ENCODE results near the gene PPP2R5C.

DNA sequence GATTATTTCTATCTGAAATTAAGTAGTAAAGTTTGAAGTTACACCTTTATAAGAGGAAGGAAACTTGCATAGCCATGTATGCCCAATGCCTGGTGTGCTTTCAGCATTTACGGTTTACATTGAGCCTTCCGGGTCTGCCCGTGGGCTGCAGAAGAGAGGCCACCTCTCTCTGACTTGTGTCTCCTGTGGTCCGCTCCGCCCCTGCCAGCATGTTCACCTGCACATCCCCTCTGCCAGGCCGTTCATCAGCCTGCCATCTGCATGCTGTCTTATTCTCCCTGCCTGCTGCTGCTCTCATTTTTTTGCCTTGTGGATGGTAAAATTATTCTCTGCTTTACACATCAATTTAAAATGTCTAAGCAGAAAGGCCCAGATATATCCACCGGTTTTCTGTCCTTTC lies 161.4 kb downstream of the PPP2R5C start:
- TF ChIP-seq, protein P1, sequence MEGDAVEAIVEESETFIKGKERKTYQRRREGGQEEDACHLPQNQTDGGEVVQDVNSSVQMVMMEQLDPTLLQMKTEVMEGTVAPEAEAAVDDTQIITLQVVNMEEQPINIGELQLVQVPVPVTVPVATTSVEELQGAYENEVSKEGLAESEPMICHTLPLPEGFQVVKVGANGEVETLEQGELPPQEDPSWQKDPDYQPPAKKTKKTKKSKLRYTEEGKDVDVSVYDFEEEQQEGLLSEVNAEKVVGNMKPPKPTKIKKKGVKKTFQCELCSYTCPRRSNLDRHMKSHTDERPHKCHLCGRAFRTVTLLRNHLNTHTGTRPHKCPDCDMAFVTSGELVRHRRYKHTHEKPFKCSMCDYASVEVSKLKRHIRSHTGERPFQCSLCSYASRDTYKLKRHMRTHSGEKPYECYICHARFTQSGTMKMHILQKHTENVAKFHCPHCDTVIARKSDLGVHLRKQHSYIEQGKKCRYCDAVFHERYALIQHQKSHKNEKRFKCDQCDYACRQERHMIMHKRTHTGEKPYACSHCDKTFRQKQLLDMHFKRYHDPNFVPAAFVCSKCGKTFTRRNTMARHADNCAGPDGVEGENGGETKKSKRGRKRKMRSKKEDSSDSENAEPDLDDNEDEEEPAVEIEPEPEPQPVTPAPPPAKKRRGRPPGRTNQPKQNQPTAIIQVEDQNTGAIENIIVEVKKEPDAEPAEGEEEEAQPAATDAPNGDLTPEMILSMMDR (IDR thresholded peaks at IDR 0.05), result no peak
- TF ChIP-seq, protein P2, sequence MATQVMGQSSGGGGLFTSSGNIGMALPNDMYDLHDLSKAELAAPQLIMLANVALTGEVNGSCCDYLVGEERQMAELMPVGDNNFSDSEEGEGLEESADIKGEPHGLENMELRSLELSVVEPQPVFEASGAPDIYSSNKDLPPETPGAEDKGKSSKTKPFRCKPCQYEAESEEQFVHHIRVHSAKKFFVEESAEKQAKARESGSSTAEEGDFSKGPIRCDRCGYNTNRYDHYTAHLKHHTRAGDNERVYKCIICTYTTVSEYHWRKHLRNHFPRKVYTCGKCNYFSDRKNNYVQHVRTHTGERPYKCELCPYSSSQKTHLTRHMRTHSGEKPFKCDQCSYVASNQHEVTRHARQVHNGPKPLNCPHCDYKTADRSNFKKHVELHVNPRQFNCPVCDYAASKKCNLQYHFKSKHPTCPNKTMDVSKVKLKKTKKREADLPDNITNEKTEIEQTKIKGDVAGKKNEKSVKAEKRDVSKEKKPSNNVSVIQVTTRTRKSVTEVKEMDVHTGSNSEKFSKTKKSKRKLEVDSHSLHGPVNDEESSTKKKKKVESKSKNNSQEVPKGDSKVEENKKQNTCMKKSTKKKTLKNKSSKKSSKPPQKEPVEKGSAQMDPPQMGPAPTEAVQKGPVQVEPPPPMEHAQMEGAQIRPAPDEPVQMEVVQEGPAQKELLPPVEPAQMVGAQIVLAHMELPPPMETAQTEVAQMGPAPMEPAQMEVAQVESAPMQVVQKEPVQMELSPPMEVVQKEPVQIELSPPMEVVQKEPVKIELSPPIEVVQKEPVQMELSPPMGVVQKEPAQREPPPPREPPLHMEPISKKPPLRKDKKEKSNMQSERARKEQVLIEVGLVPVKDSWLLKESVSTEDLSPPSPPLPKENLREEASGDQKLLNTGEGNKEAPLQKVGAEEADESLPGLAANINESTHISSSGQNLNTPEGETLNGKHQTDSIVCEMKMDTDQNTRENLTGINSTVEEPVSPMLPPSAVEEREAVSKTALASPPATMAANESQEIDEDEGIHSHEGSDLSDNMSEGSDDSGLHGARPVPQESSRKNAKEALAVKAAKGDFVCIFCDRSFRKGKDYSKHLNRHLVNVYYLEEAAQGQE (IDR thresholded peaks at IDR 0.05; ENCODE audit: insufficient read depth in 1 of 2, low read depth in 2 of 2, low read length in 1 of 2), result no peak
- no peak for TF ChIP-seq POLR2AphosphoS5 (IDR thresholded peaks at IDR 0.05; ENCODE audit: low read depth, low read length)
